Liver (tissue), 3 donors: ENCODE data around the gene BMP7.

Source experiments
- ATF3 ChIP-seq: IDR thresholded peaks from 2 replicates; pipeline ENCODE4 v1.6.1; 2016; ENCODE audit warnings: antibody characterized with exemption
- CTCF ChIP-seq: fragments of 150-350 bp; IDR thresholded peaks from 2 replicates; pipeline ENCODE4 v1.5.1; 2017; ENCODE audit warnings: improper control_type of control experiment, low read depth, low read length; ENCODE audit not compliant: missing input control
- FOXA1 ChIP-seq: IDR thresholded peaks from 2 replicates; pipeline ENCODE4 v1.6.1; 2016; ENCODE audit warnings: antibody characterized with exemption
- GABPA ChIP-seq, 2 donors: IDR thresholded peaks in 1 of 2; conservative IDR thresholded peaks in 1 of 2; 2 replicates each; pipeline ENCODE4 v1.6.1; 2016; ENCODE audit warnings: antibody characterized with exemption in 2 of 2, mild to moderate bottlenecking in 1 of 2, moderate library complexity in 1 of 2
- JUND ChIP-seq, 2 donors: IDR thresholded peaks; 2 replicates each; pipeline ENCODE4 v1.6.1; 2016; ENCODE audit warnings: antibody characterized with exemption in 2 of 2
- RAD21 ChIP-seq, 2 donors: IDR thresholded peaks; 2 replicates each; pipeline ENCODE4 v1.6.1; 2016; ENCODE audit warnings: antibody characterized with exemption in 2 of 2, mild to moderate bottlenecking in 2 of 2
- SP1 ChIP-seq: IDR thresholded peaks from 2 replicates; pipeline ENCODE4 v1.6.1; 2018; ENCODE audit warnings: antibody characterized with exemption, mild to moderate bottlenecking
- TAF1 ChIP-seq: conservative IDR thresholded peaks from 2 replicates; pipeline ENCODE4 v1.6.1; 2016; ENCODE audit warnings: antibody characterized with exemption, mild to moderate bottlenecking
- YY1 ChIP-seq: IDR thresholded peaks from 2 replicates; pipeline ENCODE4 v1.6.1; 2016; ENCODE audit warnings: antibody characterized with exemption, mild to moderate bottlenecking
- TF ChIP-seq, protein P1 (sequence below): IDR thresholded peaks from 2 replicates; pipeline ENCODE4 v1.6.1; 2016; ENCODE audit warnings: antibody characterized with exemption, mild to moderate bottlenecking
- TF ChIP-seq, protein P2 (sequence below): IDR thresholded peaks from 2 replicates; pipeline ENCODE4 v1.6.1; 2016; ENCODE audit warnings: antibody characterized with exemption
- TF ChIP-seq, protein P3 (sequence below): IDR thresholded peaks from 2 replicates; pipeline ENCODE4 v1.6.1; 2016; ENCODE audit warnings: antibody characterized with exemption
- donor health status: healthy.
- donor health status: healthy.

DNA sequence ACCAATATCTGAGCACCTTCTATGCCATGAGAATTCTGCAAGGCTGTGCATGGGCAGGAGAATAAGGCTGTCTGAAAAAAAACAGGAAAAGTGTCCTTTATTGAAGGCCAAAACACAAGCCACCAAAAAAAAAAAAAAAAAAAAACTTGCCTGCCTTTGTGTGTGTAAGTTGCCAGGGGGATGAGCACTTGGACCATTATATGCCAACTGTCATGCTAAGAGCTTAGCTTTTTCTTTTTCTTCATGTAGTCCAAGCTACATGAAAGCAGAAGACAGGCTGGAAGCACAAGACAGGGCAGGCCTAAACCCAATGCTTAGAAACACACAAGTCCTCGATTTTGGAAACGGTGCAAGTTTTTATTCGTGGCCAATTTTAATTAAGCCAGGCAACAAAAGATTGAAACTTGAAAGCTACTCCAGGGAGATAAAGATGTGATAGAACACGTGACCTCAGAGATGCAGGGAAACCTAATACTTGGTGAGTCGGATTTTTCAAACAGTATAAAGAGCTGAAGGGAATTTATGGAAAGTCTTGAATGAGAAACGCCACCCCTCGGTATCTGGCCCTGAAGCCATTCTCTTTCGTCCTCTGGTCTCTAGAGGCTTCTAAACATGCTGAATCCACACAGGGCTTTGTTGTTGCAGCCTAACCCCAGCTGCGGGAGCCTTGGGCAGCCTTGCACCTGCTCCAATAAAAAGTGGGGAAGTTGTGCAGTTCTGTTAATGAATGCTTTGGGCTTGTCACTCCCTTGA, 8.6 kb downstream of the BMP7 start:
- TF ChIP-seq CTCF: no peak
- TF ChIP-seq SP1: no peak
- TF ChIP-seq, protein P1, sequence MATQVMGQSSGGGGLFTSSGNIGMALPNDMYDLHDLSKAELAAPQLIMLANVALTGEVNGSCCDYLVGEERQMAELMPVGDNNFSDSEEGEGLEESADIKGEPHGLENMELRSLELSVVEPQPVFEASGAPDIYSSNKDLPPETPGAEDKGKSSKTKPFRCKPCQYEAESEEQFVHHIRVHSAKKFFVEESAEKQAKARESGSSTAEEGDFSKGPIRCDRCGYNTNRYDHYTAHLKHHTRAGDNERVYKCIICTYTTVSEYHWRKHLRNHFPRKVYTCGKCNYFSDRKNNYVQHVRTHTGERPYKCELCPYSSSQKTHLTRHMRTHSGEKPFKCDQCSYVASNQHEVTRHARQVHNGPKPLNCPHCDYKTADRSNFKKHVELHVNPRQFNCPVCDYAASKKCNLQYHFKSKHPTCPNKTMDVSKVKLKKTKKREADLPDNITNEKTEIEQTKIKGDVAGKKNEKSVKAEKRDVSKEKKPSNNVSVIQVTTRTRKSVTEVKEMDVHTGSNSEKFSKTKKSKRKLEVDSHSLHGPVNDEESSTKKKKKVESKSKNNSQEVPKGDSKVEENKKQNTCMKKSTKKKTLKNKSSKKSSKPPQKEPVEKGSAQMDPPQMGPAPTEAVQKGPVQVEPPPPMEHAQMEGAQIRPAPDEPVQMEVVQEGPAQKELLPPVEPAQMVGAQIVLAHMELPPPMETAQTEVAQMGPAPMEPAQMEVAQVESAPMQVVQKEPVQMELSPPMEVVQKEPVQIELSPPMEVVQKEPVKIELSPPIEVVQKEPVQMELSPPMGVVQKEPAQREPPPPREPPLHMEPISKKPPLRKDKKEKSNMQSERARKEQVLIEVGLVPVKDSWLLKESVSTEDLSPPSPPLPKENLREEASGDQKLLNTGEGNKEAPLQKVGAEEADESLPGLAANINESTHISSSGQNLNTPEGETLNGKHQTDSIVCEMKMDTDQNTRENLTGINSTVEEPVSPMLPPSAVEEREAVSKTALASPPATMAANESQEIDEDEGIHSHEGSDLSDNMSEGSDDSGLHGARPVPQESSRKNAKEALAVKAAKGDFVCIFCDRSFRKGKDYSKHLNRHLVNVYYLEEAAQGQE: no peak
- no peak for TF ChIP-seq YY1
- TF ChIP-seq, protein P2, sequence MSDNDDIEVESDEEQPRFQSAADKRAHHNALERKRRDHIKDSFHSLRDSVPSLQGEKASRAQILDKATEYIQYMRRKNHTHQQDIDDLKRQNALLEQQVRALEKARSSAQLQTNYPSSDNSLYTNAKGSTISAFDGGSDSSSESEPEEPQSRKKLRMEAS: no peak
- TF ChIP-seq RAD21 (IDR thresholded peaks at IDR 0.05): no peak
- no peak for TF ChIP-seq GABPA (IDR thresholded peaks at IDR 0.05 in 1 of 2, conservative IDR thresholded peaks at IDR 0.05 in 1 of 2)
- TF ChIP-seq JUND (IDR thresholded peaks at IDR 0.05): no peak
- no peak for TF ChIP-seq TAF1
- TF ChIP-seq FOXA1: no peak
- TF ChIP-seq, protein P3, sequence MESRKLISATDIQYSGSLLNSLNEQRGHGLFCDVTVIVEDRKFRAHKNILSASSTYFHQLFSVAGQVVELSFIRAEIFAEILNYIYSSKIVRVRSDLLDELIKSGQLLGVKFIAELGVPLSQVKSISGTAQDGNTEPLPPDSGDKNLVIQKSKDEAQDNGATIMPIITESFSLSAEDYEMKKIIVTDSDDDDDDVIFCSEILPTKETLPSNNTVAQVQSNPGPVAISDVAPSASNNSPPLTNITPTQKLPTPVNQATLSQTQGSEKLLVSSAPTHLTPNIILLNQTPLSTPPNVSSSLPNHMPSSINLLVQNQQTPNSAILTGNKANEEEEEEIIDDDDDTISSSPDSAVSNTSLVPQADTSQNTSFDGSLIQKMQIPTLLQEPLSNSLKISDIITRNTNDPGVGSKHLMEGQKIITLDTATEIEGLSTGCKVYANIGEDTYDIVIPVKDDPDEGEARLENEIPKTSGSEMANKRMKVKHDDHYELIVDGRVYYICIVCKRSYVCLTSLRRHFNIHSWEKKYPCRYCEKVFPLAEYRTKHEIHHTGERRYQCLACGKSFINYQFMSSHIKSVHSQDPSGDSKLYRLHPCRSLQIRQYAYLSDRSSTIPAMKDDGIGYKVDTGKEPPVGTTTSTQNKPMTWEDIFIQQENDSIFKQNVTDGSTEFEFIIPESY: no peak
- no peak for TF ChIP-seq ATF3
